ENCODE measurements around the gene SLAIN2.

DNA sequence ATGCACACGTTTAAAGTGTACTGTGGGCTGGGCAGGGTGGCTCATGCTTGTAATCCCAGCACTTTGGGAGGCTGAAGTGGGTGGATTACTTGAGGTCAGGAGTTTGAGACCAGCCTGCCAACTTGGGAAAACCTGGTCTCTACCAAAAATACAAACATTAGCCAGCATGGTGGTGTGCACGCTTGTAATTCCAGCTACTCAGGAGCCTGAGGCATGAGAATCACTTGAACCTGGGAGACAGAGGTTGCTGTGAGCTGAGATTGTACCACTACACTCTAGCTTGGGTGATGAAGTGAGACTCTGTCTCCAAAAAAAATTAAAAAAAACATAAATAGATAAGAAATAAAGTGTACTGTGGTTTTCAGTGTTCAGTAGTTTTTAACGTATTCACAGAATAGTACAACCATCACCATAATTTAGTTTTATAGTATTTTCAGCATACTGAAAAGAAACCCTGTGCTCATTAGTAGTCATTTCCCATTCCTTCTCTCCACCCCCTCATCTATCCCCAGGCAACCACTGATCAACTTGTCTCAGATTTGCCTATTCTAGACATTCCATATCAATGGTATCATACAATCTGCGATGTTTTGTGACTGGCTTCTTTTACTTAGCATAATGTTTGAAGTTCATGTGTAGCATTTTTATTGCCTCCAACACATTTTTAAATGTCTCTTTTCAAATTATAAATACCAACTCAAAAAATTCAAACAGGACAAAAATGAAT is 19.1 kb downstream of the SLAIN2 start:
- TF ChIP-seq, protein P1, sequence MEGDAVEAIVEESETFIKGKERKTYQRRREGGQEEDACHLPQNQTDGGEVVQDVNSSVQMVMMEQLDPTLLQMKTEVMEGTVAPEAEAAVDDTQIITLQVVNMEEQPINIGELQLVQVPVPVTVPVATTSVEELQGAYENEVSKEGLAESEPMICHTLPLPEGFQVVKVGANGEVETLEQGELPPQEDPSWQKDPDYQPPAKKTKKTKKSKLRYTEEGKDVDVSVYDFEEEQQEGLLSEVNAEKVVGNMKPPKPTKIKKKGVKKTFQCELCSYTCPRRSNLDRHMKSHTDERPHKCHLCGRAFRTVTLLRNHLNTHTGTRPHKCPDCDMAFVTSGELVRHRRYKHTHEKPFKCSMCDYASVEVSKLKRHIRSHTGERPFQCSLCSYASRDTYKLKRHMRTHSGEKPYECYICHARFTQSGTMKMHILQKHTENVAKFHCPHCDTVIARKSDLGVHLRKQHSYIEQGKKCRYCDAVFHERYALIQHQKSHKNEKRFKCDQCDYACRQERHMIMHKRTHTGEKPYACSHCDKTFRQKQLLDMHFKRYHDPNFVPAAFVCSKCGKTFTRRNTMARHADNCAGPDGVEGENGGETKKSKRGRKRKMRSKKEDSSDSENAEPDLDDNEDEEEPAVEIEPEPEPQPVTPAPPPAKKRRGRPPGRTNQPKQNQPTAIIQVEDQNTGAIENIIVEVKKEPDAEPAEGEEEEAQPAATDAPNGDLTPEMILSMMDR (IDR thresholded peaks at IDR 0.05; ENCODE audit: insufficient read depth, low read depth, low read length), result no peak
- no peak for TF ChIP-seq EZH2 (IDR thresholded peaks at IDR 0.05; ENCODE audit: insufficient read depth, low read length)
